Measurements from ENCODE around the gene MARS2.
"Not testable (repeated sequence)": the region's sequence is repeated elsewhere in the genome, so short reads cannot be mapped to it uniquely, and the experiment has no call there.

Gene MARS2

DNA sequence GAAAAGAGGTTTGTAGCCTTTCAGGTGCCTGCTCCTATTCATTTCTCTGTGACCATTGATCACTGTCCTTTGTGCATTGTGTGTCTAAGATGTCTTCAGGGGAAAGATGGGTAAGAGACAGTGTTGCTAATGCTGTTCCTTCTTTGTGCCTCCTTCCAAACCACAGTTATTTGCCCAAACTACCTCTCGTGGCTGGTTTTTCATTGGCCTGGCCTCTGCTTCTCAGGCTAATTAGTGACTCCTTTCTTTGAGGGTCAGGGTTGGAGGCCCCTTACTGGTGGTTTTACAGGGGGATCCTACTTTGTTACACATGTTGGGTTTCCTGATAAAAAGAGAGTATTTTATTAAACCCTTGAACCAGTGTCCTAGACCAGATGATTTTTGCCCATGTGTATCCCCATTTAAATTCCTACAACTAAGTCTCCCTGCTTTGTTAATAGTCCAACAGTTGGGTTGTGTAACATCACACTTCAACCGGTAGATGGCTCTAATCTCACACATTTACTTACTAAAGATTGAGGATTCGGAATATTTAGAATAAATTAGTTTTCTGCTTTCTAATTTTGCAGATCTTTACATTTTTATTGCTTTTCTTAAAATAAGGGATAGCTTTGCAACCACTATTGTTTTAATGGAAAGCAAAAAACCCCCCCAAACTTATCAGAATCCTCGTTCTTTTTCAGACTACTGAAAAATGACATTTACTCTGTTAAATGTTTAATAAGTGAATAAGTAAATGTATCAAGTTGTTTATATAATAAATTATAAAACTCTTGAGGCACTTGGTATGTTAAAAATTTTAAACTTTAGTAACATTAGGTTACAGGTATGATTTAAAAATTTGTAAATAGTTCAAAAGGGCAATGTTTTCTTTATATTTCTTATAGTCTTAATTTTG, 2.4 kb downstream of the MARS2 start:
- DNase-seq: no peak

DNA sequence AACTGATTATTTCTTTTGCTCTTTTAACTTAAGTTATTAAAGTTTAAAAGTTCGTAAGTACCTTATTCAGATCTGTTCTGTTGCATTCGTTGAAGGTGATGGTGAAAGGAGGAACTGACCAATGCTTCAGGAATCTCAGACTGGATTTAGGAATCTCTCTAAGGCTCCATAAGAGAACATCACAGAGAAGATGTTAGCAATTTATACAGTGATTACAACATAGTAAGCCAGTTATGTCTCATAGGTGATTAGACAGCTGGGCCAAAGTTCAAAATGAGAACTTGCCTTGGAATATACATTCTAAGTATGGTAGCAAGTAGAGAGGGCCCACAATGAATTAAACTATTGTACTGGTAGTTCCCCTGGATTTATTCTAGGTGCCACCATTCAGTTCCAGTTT, 3.2 kb downstream of the MARS2 start:
- DNase-seq: no peak

DNA sequence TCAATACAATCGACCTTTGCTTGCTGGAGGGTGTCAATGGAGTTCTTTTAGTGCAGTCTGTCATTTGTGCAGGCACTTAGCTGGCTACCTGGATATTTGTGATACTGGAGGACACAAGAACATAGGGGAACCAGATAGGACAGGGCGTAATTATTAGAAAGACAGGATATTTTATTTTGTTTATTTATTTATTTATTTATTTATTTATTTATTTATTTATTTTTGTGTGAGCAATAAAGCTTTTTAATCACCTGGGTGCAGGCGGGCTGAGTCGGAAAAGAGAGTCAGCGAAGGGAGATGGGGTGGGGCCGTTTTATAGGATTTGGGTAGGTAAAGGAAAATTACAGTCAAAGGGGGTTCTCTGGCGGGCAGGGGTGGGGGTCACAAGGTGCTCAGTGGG, 4.0 kb downstream of the MARS2 start:
- DNase-seq: not testable (repeated sequence)

DNA sequence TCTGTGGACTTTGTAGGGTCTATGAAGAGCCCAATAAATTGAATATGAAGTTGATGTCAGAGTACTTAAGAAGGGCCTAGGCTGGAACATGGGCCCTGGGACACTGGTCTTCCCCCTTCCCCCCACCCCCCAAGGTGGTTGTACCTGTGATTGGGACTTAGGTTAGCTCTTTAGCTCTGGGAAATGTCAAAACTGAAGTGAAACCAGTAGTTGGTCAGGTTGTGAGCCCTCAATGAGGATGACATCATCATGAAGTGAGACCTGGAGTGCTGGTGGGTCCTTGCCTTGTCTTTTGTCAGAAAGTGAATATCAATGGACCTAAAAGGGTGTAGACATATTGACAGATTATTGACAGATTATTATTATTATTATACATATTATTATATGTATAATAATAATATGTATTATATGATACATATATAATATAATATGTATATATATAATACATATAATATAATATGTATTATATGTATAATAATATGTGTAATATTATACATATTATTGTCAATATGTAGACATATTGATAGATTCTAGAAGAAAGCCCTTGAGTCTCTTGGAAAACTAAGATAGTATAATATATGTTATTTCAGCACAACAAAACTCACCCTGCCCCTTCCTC, 5.4 kb downstream of the MARS2 start:
- DNase-seq: no peak

DNA sequence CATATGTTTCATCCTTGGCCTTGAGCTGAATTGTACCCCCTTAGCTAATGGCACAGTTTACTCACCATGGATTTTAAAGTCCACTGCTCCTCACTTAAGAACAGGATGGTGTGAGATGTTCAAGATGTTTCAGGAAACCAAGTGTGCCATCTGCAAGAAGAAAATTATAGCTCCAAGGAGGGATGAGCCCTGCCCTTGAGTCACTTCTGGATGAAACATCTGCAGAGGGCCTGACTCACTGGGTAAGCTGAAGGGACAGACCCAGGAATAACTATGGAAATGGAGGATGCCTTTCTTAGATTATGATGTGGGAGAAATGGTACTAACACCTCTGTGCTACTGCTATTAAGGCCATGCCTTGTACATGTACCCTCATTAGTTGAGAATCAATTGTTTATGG, 6.4 kb downstream of the MARS2 start:
- no peak for DNase-seq

DNA sequence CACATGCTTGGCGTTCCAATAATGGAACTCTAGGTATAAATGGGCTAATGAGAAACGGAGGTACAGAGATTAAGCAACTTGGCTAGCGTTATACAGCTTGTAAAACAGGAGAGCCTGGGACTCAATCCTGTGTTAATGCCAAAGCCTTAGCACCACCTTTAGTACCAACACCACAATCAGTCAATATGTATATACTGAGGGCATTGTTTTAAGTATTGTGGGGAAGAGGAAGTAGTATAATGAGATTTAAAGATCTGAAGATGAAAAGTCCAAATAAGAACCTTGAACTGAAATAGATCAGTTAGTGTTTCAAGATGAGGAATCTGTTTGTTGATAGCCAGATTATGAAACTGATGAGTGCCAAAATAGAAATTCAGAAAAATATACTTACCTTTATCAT, 8.1 kb downstream of the MARS2 start:
- DNase-seq: no peak

DNA sequence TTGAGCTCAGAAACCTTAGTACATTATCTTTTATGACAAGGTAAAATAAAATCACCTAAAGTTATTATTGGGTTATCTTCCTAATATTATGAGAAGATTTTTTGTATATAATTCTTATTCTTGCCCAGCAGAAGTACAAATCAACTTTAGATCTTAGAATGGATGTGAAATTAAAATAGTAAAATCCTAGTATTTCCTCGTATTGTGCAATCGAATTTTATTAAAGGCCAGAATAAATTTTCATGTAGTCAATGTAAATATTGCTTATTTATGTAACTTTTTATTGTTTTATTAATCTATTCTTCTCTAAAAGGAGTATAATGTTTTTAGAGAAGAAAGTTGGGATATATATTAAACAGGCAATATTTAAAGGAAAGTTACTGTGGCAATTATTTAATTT, 12.7 kb downstream of the MARS2 start:
- no peak for DNase-seq

DNA sequence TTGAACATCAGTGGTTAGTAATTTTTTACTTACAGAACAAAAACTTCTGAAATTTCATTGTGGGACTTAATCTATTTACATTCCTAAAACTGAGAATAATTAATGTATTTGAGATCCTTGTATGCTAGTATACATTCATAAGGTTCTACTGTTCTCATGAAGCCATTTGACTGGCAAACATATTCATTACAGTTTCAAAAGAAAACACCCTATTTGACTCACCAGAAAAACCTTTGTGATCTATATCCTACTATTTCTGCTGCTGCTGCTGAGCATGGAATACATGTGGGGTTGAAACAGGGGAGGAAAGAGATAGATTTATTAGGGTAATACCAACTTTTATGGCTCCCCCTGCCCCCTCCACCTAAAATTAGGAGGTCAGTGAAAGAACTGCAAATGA, 21.8 kb downstream of the MARS2 start:
- no peak for DNase-seq

DNA sequence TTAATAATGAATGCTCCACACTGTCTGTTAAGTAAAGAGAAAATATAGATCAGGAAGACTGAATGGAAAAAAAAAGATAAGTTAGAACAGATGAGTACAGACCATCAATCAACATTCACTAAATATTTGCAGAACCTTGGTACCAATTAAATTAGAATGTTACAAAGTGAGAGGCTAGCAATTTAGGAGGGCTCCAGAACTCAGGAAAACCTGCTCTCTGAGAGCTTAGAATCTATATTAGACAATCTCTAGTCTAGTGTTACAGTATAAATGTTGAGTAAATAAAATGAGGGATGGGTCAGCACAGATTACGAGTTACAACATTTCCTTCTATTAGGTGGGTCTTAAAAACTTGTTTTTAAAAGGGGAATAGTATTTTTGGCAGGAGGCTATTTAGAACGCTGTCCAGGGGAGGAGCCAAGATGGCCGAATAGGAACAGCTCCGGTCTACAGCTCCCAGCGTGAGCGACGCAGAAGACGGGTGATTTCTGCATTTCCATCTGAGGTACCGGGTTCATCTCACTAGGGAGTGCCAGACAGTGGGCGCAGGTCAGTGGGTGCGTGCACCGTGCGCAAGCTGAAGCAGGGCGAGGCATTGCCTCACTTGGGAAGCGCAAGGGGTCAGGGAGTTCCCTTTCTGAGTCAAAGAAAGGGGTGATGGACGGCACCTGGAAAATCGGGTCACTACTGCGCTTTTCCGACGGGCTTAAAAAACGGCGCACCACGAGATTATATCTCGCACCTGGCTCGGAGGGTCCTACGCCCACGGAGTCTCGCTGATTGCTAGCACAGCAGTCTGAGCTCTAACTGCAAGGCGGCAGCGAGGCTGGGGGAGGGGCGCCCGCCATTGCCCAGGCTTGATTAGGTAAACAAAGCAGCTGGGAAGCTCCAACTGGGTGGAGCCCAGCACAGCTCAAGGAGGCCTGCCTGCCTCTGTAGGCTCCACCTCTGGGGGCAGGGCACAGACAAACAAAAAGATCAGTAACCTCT, 23.7 kb downstream of the MARS2 start:
- not testable (repeated sequence) for DNase-seq

DNA sequence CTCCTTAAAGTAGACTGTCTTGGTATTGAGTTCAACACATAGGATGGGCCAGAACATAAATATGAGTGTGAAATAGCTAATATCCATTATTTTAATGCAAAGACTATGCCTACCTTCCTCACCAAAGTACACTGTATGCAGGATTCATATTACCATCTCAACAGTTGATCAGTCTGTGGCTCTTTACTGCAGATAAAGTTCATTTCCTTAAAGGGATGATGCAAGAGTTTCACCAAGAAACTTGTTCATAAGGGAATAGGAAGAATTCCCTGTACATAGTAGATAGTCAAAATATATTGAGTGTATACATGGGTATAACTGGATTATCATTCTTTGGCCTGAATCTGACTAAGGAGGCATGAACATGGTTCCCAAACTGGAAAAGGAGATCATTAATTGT, 35.0 kb downstream of the MARS2 start:
- no peak for DNase-seq
